Raji (cell line): ENCODE data around the gene PLS1.

Experiments used
- POLR2A ChIP-seq: IDR thresholded peaks from 2 replicates; pipeline ENCODE4 v1.6.1; 2011; ENCODE audit warnings: low read depth, low read length, control low read depth; ENCODE audit not compliant: insufficient read depth

PLS1 gene

GRCh38 chr3:142706321-142707127 lies 110.3 kb downstream of the PLS1 start:
- no peak for TF ChIP-seq POLR2A

DNA sequence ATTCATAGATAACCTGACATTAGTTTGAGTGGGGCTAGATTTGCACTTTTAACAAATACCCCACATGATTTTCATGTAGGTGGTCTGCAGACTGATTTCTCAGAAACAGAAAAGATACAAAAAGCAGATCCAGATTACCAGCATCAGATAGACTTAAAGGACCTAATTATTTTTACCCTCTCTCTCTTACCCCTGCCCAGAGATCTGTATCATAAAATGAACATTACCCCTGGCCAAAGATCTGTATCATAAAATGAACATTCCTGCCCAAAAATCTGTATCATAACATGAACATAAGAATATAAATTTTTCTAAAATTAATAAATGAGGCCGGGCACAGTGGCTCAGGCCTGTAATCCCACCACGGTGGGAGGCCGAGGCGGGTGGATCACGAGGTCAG lies 113.0 kb downstream of the PLS1 start:
- TF ChIP-seq POLR2A = no peak

DNA sequence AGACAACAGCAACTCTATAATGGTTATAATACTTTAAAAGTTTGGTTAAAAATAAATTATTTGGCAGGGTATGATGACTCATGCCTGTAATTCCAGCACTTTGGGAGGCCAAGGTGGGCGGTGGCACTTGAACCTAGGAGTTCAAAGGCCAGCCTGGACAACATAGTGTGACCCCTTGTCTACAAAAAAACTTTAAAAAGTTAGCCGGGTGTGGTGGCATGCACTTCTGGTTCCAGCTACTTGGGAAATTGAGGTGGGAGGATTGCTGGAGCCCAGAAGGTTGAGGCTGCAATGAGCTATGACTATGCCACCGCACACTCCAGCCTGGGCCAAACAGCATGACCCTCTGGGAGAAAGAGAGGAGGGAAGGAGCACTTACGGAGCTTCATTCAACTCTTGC lies 119.9 kb downstream of the PLS1 start:
- no peak for TF ChIP-seq POLR2A

DNA sequence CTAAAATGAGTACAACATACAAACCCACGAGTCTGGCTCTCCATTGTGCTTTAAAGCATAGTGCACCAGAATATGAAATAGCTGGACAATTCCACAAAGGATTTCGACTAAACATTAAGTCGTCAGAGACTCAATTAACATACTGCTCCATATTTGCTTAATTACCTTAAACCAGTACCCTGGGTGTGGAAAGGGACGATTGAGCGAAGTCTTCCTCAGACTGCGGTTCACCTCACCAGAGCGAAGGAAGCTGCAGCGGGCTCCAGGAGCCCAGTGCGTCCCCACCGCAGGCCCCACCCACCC lies 127.4 kb downstream of the PLS1 start:
- TF ChIP-seq POLR2A = no peak

- TF ChIP-seq POLR2A = peak; percentile 94
Measured at GRCh38 chr3:142723968-142724681, 127.9 kb downstream of the PLS1 start, which contains the start of gene TRPC1. Gene TRPC1 (plus strand): TSS chr3:142724034. CDS start chr3:142724560, 526 bp downstream.

GRCh38 chr3:142724682-142725356 lies 128.6 kb downstream of the PLS1 start:
- no peak for TF ChIP-seq POLR2A

- TF ChIP-seq POLR2A = no peak
Measured at GRCh38 chr3:142725357-142725739, 129.2 kb downstream of the PLS1 start.

GRCh38 chr3:142726017-142726416 lies 129.8 kb downstream of the PLS1 start:
- no peak for TF ChIP-seq POLR2A

DNA sequence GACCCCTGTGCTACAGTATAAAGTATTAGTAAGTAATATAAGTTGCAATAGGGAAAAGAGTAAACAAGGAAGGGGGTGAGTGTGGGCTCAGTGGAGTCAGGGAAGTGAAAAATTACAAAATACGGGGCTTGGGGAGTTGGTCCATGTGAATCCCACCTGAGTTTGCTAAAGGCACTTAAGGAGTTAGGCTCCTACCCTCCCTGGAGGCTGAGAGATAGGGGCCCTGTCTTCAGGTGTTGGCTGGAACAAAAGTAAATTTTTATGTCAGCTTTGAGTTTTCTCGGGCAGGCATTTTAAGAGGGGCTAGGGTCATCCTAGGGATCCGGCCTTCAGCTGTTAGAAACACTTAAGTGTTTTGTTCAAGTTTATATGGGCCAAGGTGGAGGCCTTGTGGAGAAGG lies 135.9 kb downstream of the PLS1 start:
- TF ChIP-seq POLR2A = no peak

DNA sequence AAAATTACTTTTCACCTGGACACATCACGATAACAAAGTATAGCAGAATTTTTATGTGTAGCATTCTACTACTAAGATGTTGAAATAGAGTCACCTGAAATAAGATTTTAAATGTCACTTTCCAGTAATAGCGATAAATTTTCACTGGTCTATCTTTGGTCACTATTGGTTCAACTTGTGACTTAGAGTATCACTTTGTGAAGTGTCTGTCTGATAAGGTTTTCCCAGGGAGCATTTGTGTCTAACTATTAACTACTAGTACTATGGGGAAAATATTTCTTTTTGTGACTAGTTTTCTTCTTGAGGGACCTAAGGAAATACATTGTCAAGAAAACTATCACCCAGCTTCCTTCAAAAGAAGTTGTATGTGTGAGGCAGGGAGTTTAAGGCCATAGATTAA lies 138.6 kb downstream of the PLS1 start:
- TF ChIP-seq POLR2A = no peak

DNA sequence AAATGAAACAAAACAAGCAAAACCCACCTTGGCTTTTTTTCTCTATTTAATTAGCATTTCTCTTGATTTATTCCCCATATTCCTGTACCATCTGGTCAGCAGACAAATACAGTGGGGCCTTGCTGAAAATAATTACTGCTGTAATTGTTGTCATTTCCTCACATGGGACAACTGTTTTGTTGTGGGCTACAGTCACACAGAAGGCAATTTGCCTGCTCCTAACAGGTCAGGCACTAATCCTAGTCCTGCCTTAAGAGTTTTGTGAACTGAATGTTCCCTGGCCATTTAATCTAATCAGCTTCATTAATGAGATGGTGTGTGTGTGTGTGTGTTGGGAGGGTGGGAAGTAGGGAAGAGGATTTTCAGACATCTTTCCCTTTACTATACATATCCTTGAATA lies 139.3 kb downstream of the PLS1 start:
- no peak for TF ChIP-seq POLR2A

- TF ChIP-seq POLR2A = no peak
Measured at GRCh38 chr3:142738396-142738795, 142.2 kb downstream of the PLS1 start.

DNA sequence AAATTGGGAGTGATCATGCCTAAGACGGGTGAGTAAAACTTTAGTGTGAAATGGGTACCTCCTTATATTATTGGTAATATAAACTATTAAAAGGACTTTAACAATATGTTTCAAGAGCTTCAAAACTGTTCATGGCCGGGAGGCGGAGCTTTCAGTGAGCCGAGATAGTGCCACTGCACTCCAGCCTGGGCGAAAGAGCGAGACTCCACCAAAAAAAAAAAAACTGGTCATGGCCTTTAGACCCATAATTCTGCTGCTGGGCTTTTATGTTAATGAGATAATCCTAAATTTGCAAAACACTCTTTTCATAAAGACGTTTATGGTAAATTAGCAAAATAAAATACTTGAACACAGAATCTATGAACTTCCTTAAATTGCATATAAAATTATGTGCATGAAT lies 150.5 kb downstream of the PLS1 start:
- TF ChIP-seq POLR2A = no peak

DNA sequence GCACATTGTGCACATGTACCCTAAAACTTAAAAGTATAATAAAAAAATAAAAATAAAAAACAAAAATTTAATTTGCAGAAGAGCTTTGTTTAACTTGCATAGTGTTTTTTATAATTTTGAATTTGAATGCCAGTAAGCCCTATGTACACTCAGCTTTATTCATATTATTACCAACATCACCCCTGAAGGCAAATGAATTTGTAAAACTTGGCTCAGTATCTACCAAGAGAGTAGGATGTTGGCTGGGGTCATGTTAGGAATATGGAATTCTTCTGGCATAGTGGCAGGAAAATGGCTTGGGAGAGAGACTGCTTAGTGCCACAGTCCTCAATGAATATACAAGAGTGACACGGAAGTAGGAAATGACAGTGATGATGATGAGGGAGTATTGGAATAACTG lies 158.3 kb downstream of the PLS1 start:
- no peak for TF ChIP-seq POLR2A
